ENCODE data around the gene GADD45GIP1.
"Not testable (repeated sequence)": the region's sequence is repeated elsewhere in the genome, so short reads cannot be mapped to it uniquely, and the experiment has no call there.

GADD45GIP1 gene

DNA sequence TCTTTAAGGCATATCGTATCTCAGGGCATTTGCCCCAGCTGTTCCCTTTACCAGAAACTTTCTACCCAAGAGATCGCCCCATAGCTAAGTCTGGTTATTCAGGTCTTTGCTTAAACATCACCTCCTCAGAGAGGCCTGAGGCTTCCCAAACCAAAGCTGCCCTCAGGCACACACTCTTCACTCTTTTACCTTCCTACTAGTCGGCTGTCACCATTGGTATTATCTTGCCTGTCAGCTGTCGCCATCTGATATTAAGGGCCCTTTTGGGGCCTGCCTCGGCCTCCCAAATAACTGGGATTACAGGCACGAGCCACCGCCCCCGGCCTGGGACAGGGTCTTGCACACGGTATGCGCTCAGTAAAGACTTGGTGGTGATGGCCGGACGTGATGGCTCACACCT is 1.0 kb downstream of the GADD45GIP1 start:
- no peak for ATAC-seq

DNA sequence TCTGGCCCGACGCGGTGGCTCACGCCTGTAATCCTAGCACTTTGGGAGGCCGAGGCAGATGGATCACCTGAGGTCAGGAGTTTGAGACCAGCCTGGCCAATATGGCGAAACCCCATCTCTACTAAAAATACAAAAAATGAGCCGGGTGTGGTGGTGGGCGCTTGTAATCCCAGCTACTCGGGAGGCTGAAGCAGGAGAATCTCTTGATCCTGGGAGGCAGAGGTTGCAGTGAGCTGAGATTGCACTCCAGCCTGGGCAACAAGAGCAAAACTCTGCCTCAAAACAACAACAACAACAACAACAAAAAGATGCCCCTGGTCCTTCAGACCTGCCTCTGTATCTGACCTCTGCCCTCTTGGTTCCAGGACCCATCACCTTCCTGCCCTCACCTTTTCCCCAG is 1.4 kb downstream of the GADD45GIP1 start:
- ATAC-seq: not testable (repeated sequence)

DNA sequence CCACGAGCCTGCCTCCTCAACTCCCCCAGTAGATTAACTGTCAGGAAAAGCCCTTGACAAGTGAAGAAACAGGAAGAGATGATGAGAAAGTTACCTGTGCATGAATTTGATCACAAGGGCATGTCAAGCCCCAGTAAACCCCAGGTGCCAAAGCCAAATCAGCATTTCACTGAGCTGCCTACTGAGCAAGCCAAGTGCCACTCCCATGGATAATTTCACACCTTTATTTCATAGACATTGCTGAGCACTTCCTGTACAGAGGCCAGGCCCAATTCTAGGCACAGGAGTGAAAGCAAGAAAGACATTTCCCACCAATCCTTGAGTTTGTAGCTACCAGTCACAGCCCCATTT is 2.4 kb downstream of the GADD45GIP1 start:
- ATAC-seq: no peak

DNA sequence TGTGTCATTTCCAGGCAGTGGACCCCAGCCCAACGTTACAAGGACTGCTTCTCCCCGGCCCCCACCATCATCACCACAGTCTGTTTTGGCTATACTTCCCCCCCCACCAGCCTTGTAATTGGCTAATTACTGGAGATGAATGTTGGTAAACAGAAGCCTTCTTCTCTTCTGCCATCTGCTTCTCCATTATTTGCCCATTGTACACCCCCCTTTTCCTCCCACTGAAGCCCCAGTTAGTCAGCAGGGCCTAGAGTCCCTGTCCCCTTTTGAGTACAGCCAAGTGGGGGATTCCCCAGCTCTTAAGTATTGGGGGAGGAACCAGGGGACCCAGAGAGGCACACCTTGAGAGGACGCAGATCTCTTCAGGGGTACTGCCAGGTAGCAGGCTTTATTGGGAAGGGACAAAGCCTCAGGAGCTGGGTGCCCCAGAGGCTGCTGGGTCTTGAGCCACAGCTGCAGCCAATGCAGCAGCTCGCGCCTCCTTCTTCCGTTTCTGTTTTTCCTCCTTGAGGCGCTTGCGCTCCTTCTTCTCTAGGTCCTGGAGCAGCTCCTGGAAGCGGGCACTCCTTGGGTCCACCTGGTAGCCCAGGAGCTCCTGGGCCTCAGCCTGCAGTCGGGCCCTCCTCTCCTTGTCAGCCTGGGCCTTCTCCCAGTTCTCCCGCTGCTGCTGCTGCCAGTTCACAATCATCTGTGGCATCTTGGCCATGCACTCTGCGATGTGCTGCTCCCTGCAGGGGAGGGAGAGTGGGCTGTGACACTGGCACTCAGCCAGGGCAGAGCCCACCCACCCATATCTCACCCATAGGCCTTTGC is 3.0 kb downstream of the GADD45GIP1 start:
- ATAC-seq: peak in 1 of 2 donors; percentile 15

DNA sequence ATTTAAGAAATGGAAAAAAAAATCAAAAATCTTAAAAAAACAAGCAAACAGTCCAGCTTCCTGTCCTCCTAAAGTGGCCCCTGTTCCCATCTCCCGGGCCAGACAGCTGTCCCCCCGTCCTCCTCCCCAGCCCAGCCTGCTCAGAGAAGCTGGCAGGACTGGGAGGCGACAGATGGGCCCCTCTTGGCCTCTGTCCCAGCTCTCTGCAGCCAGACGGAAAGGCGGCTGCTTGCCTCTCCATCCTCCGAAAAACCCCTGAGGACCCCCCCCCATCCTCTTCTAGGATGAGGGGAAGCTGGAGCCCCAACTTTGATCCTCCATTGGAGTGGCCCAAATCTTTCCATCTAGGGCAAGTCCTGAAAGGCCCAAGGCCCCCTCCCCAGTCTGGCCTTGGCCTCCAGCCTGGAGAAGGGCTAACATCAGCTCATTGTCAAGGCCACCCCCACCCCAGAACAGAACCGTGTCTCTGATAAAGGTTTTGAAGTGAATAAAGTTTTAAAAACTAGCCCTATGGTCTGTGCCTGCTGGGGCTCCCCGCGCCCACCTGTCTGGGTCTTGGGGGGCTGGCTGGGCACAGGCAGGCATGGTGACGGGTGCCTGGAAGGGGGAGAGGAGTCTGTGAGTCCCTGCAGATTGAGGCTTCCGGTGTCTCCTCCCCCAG is 3.8 kb downstream of the GADD45GIP1 start:
- no peak for ATAC-seq

DNA sequence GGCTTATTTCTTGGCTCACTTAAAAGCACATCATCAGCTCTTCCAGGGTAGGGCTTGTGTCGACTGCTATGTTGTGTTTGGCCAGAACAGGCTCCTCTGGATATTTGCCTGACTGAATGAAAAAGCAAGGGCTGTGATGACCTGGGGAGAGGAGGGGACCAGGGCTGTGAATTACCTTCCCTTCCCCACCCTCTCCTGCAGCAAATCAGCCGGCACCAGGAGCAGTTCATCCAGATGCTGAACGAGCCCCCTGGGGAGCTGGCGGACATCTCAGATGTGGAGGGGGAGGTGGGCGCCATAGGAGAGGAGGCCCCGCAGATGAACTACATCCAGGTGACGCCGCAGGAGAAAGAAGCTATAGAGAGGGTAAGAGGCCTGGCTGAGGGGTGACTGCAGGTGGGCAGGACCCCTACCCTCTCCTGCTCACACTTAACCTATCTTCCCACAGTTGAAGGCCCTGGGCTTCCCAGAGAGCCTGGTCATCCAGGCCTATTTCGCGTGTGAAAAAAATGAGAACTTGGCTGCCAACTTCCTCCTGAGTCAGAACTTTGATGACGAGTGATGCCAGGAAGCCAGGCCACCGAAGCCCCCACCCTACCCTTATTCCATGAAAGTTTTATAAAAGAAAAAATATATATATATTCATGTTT is 4.4 kb downstream of the GADD45GIP1 start:
- no peak for ATAC-seq

DNA sequence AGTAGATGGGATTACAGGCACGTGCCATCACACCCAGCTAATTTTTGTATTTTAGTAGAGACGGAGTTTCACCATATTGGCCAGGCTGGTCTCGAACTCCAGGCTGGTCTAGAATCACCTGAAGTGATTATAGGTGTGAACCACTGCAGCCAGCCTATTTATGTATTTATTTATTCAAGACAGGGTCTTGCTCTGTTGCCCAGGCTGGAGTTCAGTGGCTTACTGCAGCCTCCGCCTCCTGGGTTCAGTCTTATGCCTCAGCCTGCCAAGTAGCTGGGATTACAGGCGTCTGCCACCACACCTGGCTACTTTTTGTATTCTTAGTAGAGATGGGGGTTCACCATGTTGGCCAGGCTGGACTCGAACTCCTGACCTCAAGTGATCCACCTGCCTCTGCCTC is 5.0 kb downstream of the GADD45GIP1 start:
- ATAC-seq: not testable (repeated sequence)

DNA sequence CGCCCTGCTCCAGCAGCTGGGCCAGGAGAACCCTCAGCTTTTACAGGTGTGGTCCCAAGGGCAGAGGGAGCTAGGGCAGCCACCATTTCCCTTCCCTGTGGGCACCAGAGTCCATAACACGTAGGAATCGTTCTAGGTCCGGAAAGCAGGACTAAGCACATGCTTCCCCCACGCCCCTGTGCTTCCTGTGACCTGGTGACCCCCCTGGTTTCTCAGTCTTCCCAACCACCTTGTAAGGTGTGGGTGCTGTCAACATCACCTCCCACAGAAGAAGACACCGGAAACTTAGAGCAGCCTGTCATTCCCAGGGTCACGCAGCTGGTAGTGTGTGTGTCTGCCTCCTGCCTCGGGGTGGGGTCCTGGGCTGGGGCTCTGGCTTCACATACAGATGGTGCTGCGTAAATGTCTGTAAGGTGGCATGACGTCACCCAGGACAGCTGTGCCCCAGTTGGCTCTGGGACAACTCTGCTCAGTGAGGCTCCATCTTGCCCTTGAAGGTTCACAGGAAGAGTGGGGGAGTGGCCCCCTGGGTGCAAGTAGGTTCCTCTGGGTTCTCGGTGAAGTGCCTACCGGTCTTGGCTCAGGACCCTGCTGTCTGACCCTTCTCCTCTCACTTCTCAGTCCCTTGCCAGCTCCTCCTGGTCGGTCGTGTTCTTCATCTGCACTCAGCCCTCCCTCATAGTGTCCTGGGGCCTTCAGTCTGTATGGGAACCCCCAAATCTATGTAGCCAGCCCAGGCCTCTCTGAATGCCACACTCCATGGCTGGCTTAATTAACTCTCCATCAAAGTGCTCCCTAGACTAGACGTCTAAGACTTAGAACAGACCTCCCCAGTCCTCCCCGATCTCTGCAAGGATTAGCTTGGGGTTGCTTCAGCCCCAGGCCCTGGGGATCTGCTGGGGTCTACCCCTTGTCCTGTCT is 7.4 kb downstream of the GADD45GIP1 start:
- ATAC-seq: no peak

DNA sequence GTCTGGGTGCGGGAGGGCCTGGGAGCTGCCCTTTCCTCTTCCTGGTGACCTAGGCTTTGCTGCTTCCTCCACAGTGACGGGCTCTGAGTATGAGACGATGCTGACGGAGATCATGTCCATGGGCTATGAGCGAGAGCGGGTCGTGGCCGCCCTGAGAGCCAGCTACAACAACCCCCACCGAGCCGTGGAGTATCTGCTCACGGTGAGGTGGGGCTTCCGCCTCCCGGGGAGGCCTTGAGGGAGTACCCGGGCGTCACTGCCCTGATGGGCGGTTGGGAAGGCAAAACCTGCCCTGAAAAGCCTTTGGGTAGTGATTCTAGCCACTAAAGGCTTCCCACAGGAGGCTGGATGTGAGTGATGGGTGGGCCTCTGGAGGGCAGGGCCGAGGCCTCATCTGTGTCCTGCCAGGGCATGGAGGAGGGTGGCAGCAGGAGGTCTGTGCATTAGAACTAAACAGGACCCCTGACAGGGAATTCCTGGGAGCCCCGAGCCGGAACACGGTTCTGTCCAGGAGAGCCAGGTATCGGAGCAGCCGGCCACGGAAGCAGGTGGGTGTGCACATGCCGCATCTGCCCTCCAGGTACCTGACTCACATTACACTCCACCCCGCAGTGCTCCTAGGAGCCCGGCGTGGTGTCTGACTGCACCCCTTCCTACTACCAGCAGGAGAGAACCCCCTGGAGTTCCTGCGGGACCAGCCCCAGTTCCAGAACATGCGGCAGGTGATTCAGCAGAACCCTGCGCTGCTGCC is 8.2 kb downstream of the GADD45GIP1 start:
- ATAC-seq: no peak

DNA sequence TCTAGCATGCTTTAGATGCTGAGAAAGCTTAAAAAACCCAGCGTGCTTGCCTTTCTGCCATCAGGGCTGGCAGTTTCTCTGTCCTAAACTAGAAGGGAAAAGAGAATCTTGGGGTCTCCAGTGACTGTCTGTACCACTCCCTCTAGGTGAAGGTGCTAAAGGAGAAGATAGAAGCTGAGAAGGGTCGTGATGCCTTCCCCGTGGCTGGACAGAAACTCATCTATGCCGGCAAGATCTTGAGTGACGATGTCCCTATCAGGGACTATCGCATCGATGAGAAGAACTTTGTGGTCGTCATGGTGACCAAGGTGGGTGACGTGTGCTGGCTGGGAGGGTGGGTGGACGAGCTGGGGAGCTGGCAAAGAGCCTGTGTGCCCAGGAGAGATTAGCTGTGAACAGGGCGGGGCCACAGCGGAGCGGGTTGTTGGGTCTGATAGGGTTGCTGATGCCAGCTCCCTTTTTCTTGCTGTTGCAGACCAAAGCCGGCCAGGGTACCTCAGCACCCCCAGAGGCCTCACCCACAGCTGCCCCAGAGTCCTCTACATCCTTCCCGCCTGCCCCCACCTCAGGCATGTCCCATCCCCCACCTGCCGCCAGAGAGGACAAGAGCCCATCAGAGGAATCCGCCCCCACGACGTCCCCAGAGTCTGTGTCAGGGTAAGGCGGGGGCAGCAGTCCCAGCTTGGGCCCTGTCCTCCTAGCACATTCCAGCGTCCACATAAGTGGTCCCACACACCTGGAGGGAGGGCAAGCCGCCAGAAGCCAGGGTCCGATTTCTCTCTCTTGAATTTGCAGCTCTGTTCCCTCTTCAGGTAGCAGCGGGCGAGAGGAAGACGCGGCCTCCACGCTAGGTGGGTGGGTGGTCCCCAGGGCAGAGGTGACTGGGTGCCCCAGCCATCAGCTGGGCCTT is 9.1 kb downstream of the GADD45GIP1 start:
- ATAC-seq: no peak

DNA sequence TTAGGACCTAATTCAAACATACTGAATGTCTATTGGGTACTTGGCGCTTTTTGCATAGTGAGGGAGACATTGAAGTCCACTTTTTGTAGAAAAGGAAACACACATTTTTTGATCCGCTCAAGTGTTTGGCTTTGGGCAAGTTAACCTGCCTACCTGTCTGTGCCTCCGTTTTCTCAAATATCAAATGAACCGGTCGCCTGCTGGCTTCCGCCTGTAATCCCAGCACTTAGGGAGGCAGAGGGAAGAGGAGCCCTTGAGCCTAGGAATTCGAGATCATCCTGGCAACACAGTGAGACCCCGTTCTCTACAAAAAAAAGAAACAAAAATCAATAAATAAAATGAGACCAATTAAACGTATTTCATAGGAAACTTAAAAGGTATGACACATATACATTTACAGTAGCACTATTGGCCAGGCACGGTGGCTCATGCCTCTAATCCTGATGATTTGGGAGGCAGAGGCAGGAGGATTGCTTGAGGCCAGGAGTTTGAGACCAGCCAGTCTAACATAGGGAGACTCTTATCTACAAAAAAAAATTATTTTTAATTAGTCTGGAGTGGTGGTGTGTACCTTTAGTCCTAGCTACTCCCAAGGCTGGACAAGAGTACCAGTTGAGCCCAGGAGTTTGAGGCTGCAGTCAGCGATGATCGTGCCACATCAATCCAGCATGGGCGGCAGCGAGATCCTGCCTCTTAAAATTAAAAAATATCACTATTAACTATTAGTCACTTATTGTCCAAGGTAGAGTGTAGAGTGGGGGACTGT is 10.1 kb downstream of the GADD45GIP1 start:
- ATAC-seq: no peak

DNA sequence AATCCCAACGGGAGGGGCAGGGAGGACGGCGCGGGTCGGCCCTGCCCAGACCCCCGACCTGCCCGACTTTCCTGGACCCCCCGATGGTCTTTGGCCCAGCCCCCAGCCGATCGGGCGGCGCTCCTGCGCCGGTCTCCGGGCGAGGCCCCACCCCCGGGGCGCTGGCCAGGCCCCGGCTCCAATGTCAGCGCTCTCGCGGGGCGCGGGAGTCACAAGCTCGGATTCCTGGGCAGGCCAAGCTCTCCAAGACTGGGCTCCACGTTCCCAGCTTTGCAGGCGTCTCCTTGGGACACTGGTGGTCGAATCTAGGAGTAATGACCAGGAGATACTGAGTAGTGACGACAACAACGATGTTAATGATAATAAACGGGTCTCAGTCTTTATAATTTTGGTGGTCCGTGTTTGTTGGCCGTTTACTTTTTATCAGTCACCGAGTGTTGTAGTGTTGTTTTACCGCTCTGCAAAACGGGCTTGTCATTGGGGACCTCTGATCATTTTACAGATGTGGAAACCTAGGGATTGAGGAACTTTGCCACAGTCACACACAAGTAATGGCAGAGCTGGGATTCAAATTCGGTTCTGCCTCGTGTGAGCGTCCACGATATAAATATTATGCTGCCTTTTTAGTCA is 10.8 kb downstream of the GADD45GIP1 start:
- peak; percentile 64 to 71 for ATAC-seq

DNA sequence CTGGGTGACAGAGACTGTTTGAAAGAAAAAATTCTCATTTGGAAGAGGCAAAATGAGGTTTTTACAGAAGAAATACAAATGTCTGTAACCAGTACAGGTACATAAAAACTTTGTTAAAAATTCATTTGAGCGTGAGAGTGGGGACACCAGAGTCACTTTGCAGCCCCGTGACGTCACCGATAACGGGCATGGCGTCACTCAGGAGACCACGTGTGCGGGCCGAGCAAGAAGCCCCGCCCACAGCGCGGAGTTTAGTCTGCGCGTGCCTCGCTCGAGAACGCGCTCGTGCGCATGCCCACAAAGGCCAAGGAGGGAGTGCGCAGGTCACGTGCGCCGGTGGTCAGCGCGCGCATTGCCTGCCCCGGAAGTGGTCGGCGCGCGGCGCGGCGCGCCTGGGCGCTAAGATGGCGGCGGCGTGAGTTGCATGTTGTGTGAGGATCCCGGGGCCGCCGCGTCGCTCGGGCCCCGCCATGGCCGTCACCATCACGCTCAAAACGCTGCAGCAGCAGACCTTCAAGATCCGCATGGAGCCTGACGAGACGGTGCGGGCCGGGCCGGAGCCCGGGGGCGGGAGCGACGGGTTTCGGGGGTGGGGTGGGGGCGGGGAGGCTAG is 11.4 kb downstream of the GADD45GIP1 start, which contains the start of gene RAD23A:
TSS of gene RAD23A (plus strand) at position 384 of the 613 bp plus-strand sequence. CDS start at position 471, 87 bp downstream.
- ATAC-seq: peak; percentile 74 to 80

DNA sequence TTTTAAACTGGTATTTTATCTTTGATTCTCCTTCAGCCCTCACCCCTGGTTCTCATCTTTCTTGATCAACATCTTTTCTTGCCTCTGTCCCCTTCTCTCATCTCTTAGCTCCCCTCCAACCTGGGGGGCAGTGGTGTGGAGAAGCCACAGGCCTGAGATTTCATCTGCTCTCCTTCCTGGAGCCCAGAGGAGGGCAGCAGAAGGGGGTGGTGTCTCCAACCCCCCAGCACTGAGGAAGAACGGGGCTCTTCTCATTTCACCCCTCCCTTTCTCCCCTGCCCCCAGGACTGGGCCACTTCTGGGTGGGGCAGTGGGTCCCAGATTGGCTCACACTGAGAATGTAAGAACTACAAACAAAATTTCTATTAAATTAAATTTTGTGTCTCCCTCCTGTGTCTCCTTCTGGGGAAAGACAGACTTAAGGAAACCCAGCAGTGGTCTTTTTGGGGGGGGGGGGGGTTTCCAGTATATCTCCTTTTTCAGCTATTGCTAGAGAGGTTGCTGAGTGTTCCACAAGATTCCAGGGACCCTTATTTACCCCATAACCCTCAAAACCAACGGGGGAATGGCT is 12.8 kb downstream of the GADD45GIP1 start:
- no peak for ATAC-seq

DNA sequence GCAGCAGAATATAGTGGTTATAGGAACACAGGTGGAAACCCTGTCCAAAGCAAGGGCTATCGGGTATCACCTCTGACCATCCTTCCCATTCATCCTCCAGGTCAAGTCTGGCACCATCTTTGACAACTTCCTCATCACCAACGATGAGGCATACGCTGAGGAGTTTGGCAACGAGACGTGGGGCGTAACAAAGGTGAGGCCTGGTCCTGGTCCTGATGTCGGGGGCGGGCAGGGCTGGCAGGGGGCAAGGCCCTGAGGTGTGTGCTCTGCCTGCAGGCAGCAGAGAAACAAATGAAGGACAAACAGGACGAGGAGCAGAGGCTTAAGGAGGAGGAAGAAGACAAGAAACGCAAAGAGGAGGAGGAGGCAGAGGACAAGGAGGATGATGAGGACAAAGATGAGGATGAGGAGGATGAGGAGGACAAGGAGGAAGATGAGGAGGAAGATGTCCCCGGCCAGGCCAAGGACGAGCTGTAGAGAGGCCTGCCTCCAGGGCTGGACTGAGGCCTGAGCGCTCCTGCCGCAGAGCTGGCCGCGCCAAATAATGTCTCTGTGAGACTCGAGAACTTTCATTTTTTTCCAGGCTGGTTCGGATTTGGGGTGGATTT is 13.5 kb downstream of the GADD45GIP1 start:
- ATAC-seq: no peak

DNA sequence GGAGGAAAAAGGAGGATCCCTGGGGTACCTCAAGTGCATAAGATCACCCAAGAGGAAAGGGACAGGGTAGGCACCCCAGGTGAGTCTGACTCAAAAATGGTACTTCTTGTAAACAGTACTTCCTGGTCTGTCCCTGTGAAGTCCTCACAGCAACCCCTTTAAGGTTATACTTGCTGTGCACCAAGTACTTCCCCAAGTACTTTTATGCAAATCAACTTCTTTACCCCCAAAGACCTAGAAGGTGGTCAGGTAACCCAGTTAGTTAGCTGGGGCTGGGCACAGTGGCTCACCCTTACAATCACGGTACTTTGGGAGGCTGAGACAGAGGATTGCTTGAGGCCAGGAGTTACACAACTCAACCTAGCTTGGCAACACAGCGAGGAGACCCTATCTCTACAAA is 16.1 kb downstream of the GADD45GIP1 start:
- ATAC-seq: no peak

DNA sequence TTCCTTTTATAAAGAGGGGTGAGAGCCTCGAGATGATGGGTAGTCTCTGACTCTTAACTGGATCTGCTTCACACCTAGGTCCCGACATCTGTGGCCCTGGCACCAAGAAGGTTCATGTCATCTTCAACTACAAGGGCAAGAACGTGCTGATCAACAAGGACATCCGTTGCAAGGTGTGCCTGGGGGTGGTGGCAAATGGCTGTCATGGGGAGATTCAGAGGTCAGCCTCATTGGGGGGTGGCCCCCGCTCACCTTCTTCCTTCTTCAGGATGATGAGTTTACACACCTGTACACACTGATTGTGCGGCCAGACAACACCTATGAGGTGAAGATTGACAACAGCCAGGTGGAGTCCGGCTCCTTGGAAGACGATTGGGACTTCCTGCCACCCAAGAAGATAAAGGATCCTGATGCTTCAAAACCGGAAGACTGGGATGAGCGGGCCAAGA is 17.0 kb downstream of the GADD45GIP1 start:
- no peak for ATAC-seq

All from activated CD4-positive, CD25-positive, alpha-beta regulatory T cell treated with anti-CD3 and anti-CD28 coated beads, Interleukin-2, amount 50 U/mL, for 24 hours (primary cell).